ENCODE data around the gene MAIP1.
A peak's percentile ranks its signal among the peaks of the same experiment; 100 is the strongest.

MAIP1 gene

GRCh38 chr2:199950396-199950795 lies 5.0 kb upstream of the MAIP1 start:
- DNase-seq, result no peak

GRCh38 chr2:199951023-199951422 lies 4.4 kb upstream of the MAIP1 start:
- no peak for DNase-seq

GRCh38 chr2:199955007-199955338 lies 409 bp upstream of the MAIP1 start:
- no peak for DNase-seq

GRCh38 chr2:199956062-199956380 lies 639 bp downstream of the MAIP1 start:
- DNase-seq, result no peak

- DNase-seq, result no peak
These were observed 2.6 kb downstream of the MAIP1 start for GRCh38 chr2:199958014-199958413.

GRCh38 chr2:199962203-199962602 lies 6.8 kb downstream of the MAIP1 start:
- DNase-seq, result no peak

GRCh38 chr2:199966405-199966804 lies 11.0 kb downstream of the MAIP1 start:
- DNase-seq, result no peak

- DNase-seq, result no peak
These were observed 11.6 kb downstream of the MAIP1 start for GRCh38 chr2:199966976-199967375.

GRCh38 chr2:199968126-199968525 lies 12.7 kb downstream of the MAIP1 start:
- no peak for DNase-seq

GRCh38 chr2:199972088-199972626 lies 16.8 kb downstream of the MAIP1 start:
- no peak for DNase-seq

GRCh38 chr2:199973703-199974102 lies 18.3 kb downstream of the MAIP1 start:
- no peak for DNase-seq

GRCh38 chr2:199975273-199975895 lies 20.0 kb downstream of the MAIP1 start:
- DNase-seq, result no peak

- DNase-seq, result no peak
These were observed 22.6 kb downstream of the MAIP1 start for GRCh38 chr2:199977984-199978415.

GRCh38 chr2:199979398-199979797 lies 24.0 kb downstream of the MAIP1 start:
- no peak for DNase-seq

GRCh38 chr2:199979832-199980628 lies 24.6 kb downstream of the MAIP1 start:
- DNase-seq, result peak; percentile 15

GRCh38 chr2:199982126-199982843 lies 26.9 kb downstream of the MAIP1 start:
- no peak for DNase-seq

GRCh38 chr2:199983534-199983933 lies 28.2 kb downstream of the MAIP1 start:
- DNase-seq, result no peak

- no peak for DNase-seq
These were observed 28.8 kb downstream of the MAIP1 start for GRCh38 chr2:199984159-199984558.

GRCh38 chr2:199984755-199985154 lies 29.4 kb downstream of the MAIP1 start:
- no peak for DNase-seq

- DNase-seq, result no peak
These were observed 30.3 kb downstream of the MAIP1 start for GRCh38 chr2:199985625-199986207.

GRCh38 chr2:199987586-199987985 lies 32.2 kb downstream of the MAIP1 start:
- DNase-seq, result no peak

- DNase-seq, result no peak
These were observed 32.8 kb downstream of the MAIP1 start for GRCh38 chr2:199988151-199988550.

- no peak for DNase-seq
These were observed 34.4 kb downstream of the MAIP1 start for GRCh38 chr2:199989822-199990221.

- DNase-seq, result no peak
These were observed 36.3 kb downstream of the MAIP1 start for GRCh38 chr2:199991691-199992090.
